A549 (cell line): ENCODE results near the gene PSMD13.

ENCODE experiments used
- BHLHE40 ChIP-seq: IDR thresholded peaks from 2 replicates; pipeline ENCODE4 v1.6.1; 2012; ENCODE audit warnings: low read depth, low read length, inconsistent platforms
- CEBPB ChIP-seq, 2 experiments: fragments of >200 bp in 1 of 2; sonication (Bioruptor Twin) in 1 of 2; formaldehyde crosslinking in 1 of 2; IDR thresholded peaks; 2 replicates each; pipeline ENCODE4 v1.6.1; 2012 to 2016
- EP300 ChIP-seq, 2 experiments: fragments of >200 bp; sonication (Bioruptor Twin); formaldehyde crosslinking; IDR thresholded peaks; 2 replicates in 1 of 2; 3 replicates in 1 of 2; pipeline ENCODE4 v1.6.1; 2016 to 2017
- JUN ChIP-seq, 2 experiments: fragments of >200 bp; sonication (Bioruptor Twin); formaldehyde crosslinking; IDR thresholded peaks; 2 replicates in 1 of 2; 3 replicates in 1 of 2; pipeline ENCODE4 v1.6.1; 2016 to 2017
- RAD21 ChIP-seq, 2 experiments: fragments of >200 bp in 1 of 2; sonication (Bioruptor Twin) in 1 of 2; formaldehyde crosslinking in 1 of 2; IDR thresholded peaks in 1 of 2; conservative IDR thresholded peaks in 1 of 2; 2 replicates in 1 of 2; 3 replicates in 1 of 2; pipeline ENCODE4 v1.6.1; 2012 to 2018; ENCODE audit warnings: inconsistent platforms in 1 of 2
- TF ChIP-seq, protein P1 (sequence below): fragments of >200 bp; sonication (Bioruptor Twin); formaldehyde crosslinking; IDR thresholded peaks from 3 replicates; pipeline ENCODE4 v1.5.1; 2016
- TF ChIP-seq, protein P2 (sequence below): fragments of >200 bp; sonication (Bioruptor Twin); formaldehyde crosslinking; IDR thresholded peaks from 2 replicates; pipeline ENCODE4 v1.6.1; 2016
- TF ChIP-seq, protein P3 (sequence below): IDR thresholded peaks from 2 replicates; pipeline ENCODE4 v1.6.1; 2012

DNA sequence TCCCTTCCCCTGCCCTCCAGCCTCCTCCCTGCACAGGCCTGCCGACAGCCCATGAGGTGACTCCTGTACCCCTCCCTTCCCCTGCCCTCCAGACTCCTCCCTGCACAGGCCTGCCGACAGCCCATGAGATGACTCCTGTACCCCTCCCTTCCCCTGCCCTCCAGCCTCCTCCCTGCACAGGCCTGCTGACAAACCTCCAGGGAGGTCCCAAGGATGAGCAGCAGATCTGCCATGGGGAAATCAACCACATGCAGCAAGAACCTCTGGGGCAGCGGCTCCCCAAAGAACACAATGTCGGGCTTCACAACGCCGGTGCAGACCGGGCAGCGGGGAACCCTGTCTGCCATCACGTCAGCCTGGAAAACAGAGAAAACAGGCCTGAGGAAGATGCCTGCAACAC lies 12.9 kb upstream of the PSMD13 start:
- TF ChIP-seq BHLHE40 (no peak), RAD21 (conservative IDR thresholded peaks at IDR 0.05 in 1 of 2, IDR thresholded peaks at IDR 0.05 in 1 of 2) (no peak), EP300 (IDR thresholded peaks at IDR 0.05) (no peak), JUN (IDR thresholded peaks at IDR 0.05) (no peak), CEBPB (IDR thresholded peaks at IDR 0.05) (no peak)
- TF ChIP-seq, protein P1, sequence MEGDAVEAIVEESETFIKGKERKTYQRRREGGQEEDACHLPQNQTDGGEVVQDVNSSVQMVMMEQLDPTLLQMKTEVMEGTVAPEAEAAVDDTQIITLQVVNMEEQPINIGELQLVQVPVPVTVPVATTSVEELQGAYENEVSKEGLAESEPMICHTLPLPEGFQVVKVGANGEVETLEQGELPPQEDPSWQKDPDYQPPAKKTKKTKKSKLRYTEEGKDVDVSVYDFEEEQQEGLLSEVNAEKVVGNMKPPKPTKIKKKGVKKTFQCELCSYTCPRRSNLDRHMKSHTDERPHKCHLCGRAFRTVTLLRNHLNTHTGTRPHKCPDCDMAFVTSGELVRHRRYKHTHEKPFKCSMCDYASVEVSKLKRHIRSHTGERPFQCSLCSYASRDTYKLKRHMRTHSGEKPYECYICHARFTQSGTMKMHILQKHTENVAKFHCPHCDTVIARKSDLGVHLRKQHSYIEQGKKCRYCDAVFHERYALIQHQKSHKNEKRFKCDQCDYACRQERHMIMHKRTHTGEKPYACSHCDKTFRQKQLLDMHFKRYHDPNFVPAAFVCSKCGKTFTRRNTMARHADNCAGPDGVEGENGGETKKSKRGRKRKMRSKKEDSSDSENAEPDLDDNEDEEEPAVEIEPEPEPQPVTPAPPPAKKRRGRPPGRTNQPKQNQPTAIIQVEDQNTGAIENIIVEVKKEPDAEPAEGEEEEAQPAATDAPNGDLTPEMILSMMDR: no peak
- TF ChIP-seq, protein P2, sequence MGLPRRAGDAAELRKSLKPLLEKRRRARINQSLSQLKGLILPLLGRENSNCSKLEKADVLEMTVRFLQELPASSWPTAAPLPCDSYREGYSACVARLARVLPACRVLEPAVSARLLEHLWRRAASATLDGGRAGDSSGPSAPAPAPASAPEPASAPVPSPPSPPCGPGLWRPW: no peak
- TF ChIP-seq, protein P3, sequence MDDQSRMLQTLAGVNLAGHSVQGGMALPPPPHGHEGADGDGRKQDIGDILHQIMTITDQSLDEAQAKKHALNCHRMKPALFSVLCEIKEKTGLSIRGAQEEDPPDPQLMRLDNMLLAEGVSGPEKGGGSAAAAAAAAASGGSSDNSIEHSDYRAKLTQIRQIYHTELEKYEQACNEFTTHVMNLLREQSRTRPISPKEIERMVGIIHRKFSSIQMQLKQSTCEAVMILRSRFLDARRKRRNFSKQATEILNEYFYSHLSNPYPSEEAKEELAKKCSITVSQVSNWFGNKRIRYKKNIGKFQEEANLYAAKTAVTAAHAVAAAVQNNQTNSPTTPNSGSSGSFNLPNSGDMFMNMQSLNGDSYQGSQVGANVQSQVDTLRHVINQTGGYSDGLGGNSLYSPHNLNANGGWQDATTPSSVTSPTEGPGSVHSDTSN: no peak
